ENCODE results near the gene ACKR3. TPM values are rescaled to one million over a fixed set of nuclear protein-coding genes. Genes with fewer than 3 reads are reported as not detected.
A peak's percentile ranks its signal among the peaks of the same experiment; 100 is the strongest.

Gene ACKR3
- total RNA-seq, 1 donor from 2014 or later = 12.2 TPM

DNA sequence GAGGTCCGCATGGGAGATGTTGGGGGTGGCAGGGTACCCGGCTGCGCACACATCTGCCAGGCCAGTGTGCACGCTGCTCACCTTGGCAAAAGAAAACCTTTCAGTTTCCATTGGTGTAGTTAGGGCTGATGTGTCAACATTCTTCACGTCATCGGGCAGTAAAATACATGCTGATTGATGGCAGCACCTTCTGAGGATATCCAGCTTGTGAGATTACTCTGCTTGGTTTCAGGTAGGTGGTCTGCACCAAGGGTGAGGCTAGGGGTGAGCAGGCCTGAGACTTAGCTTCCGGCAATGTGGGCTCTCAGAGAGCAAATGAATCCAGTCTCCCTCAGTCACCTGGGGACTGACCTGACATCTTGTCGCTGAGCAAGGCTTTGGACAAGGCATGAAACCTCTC lies 19.3 kb upstream of the ACKR3 start:
- no peak for DNase-seq

GRCh38 chr2:236550701-236551465 lies 18.7 kb upstream of the ACKR3 start:
- no peak for DNase-seq

GRCh38 chr2:236551471-236552211 lies 18.0 kb upstream of the ACKR3 start:
- DNase-seq = no peak

- DNase-seq = no peak
Measured at GRCh38 chr2:236552212-236552542, 17.4 kb upstream of the ACKR3 start.

GRCh38 chr2:236552581-236553363 lies 16.9 kb upstream of the ACKR3 start:
- DNase-seq = no peak

DNA sequence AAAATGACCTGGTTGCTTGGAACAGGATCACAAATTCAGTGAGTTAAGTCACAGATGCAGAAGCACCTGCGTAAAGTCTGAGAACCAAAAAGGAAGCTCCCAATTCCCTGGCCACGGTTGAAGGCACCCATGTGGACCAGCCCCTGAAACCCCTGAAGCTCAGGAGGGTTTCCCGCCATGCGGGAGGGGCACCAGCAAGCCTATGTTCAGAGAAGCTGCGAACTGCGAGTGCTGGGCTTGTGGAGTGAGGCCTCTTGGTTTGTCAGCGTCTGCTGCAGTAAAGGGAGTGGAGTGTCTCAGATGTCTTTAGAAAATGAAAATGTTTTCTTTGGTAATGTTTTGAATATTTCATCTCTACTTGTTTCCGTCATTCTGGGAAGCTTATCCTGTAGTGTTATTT lies 16.1 kb upstream of the ACKR3 start:
- no peak for DNase-seq

DNA sequence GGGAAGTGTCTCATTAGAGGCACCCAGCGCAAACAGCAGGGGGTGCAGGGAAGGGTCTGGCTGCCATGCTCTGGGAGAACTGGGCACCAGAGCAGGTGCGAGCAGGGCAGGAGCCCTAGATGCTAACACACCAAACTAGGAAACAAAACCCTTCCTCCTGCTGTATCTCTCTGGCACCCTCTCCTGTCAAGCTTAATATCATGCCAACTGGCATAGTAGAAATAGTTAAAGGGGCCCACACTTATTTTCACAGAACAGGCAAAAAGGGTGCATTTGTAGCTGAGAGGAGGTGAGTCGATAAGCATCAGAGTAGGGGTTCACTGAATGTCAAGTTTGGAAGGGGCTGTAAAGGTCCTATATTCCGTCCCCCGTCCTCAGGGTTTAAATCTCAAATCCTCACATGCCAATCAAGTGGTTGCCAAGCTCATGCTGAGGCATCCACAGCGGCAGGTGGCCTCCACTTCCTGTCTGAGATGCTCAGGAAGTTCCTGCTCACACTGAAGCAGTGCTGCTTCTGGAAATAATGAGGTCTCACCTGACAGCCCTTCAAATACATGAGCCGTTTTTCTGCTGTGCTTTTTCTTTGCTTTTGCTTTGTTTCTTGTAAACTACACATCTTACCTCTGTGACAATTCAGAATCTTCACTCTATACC lies 14.9 kb upstream of the ACKR3 start:
- no peak for DNase-seq

DNA sequence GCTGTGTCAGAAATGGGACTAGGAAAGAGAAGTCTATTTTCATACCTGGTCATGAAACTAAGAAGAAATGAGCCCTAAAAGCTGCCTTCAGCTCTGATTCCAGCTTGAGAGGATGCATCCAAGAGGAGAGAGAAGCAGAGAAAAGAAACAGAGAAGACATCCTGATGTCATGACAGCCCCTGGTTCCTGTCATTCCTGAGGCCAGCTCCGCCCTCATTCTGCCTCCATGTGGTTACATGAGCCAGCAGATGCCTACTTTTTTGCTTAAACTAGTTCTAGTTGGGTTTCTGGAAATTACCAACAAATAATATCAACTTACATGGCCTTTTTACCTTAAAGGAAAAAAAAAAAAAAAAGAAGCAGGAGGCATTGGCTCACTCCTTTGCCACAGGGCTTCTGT lies 14.1 kb upstream of the ACKR3 start:
- DNase-seq = no peak

DNA sequence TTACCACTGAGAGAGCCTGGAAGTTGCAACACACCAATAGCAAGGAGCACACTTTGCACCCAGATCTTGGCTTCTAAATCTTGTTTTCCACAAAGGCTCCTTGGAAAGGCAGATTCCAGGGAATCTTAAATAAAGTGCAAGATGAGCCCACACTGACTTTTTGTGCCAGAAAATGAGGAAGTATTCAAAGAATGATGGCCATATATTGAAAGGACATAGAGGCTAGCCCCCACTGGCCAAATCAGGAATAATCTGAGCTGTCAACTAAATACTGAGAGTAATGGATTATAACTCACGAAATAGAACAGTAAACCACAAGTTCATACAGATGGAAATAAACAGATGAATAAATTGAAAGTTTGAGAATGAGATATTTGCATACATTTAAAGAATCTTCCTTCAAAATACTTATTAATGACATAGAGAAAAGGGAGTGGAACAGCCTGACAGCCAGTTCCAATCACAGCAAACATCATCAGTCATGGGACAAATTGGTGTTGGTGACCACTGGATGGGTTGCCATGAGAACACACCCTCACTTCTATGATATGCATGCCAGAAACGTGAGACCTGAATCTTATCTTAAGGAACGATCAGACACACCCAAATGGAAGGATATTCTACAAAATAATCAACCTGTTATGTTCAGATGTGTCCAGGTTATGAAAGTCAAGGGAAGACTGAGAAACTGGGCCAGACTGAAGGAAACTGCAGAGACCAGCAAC lies 12.2 kb upstream of the ACKR3 start:
- no peak for DNase-seq

DNA sequence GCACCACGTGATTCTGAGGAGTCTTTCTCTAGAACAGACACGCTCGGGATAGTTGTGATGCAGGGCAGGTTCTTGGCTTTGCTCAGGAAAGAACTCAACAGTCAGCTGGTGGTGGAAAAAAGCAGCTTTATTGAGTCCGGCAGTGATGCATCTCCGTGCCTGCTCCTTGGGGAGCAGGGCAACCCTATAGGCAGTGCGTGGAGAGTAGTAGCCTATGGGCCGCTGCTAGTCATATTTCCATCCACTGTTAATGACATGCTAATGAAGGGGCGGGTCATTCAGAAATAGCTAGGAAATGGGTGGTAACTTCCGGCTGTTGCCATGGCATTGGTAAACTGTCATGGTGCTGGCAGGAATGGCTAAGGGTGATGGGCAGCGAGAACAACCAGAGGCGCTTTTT lies 11.6 kb upstream of the ACKR3 start:
- DNase-seq = no peak

GRCh38 chr2:236558993-236559978 lies 10.3 kb upstream of the ACKR3 start:
- DNase-seq = no peak

DNA sequence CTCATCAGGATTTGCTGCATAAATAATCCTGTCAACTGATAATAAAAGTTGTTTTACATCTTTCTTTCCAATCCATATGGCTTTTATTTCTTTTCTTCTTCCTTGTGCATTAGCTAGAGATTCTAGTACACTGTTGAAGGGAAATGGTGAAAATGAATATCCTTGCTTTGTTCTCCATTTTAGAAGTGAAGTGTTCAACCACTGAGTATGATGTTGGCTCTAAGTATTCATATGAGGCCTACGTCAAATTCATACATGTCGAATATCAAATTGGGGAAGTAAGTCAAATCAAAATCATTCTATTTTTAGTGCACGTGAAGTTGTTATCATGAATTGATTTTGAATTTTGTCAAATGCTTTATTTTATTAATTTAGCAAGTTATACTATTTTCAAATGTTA lies 7.8 kb upstream of the ACKR3 start:
- DNase-seq = no peak

GRCh38 chr2:236562434-236562833 lies 7.2 kb upstream of the ACKR3 start:
- DNase-seq = no peak

DNA sequence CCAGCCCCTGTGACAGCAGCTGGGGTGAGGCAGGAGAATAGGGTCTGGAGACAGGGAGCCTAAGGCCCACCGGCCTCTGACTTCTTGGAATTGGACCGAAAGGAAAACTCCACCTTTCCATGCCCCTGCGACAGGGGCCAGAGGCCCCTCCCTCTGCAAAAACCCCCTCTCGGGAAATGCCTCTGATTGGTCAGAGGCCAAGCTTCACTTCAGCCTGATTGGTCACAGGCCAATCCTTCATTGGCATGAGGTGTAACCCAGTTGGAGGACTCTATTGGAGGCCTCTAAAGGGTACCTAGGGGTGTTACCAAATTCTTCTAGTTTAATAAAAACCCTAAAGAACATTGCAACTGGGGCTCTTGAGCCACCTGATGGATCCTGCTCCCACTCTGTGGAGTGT lies 5.7 kb upstream of the ACKR3 start:
- no peak for DNase-seq

- no peak for DNase-seq
Measured at GRCh38 chr2:236565212-236565611, 4.4 kb upstream of the ACKR3 start.

GRCh38 chr2:236565879-236566402 lies 3.7 kb upstream of the ACKR3 start:
- no peak for DNase-seq

- no peak for DNase-seq
Measured at GRCh38 chr2:236566596-236566995, 3.0 kb upstream of the ACKR3 start.

GRCh38 chr2:236568068-236568921 lies 1.3 kb upstream of the ACKR3 start:
- DNase-seq = peak; percentile 64

DNA sequence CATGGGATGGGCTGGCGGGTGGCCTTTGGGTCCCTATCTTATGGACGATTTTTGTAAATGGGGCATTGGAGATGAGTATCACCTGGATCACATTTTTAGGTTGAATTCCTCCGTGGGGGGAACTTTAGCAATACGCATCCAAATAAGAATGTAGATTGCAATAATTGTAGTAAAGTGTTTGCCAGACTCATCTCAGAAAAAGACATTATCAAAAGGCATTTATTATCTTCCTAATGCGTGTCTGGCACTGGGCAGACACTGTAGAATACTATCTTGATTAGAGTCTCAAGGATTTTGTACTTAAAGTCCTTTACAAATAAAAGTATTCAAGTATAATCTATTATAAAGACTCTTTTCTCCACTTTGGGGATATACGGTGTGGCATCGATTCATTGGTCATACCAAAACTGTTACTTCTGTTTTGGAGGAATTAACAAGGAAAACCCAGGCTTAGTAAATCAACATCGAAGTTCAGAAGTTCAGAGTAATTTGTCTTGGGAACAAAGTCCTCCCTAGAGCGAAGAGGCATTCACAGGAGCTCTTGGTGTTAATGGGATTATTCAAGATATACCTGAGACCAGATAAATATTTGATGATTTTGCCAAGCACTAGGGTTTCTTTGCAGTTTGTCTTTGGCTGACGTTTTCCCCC lies 578 bp upstream of the ACKR3 start:
- DNase-seq = no peak

Measured in tongue (tissue), 2 donors.